ENCODE measurements around the gene ZNF420.
"Not testable (repeated sequence)": the region's sequence is repeated elsewhere in the genome, so short reads cannot be mapped to it uniquely, and the experiment has no call there.

The ZNF420 gene

DNA sequence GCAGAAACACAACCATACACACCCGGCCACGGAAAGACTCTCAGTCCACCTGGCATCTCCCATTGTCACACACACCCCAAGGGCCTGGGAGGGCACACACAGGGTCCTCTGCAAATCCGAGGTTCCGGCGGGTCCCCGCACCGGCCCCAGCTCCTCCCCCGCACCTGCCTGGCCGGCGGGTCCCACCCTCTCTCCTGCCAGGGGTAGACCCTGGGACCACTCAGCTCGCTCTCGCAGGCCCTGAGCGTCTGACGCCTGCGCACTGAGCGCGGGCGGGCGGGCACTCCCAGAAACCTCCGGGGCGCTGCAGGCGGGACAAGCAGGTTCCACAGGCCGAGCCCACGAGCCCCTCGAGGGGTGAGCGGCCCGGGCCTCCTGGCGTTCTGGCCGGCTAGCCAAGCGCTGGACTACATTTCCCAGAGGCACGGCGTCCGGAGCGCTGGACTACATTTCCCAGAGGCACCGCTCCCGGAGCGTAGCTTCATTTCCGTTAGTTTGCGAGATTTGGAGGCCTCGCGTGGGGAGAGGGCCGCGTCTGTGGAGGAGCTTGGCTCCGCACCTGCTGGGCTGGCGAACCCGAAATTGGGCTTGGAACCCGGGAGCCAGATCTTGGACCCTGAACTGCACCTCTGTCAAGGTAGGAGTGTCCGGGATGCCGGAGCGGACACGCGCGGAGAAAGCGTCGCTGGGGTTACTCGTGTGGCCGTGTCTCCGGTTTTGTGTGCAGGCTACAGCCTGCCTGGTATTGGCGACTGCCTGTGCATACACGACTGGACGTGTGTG, at the start of gene ZNF420:
Gene ZNF420 (plus strand): TSS at position 500 of the 783 bp plus-strand sequence. CDS start 10,686 bp downstream, outside the sequence.
- DNase-seq (ENCODE audit: low read depth, low spot score) = peak; percentile 75

DNA sequence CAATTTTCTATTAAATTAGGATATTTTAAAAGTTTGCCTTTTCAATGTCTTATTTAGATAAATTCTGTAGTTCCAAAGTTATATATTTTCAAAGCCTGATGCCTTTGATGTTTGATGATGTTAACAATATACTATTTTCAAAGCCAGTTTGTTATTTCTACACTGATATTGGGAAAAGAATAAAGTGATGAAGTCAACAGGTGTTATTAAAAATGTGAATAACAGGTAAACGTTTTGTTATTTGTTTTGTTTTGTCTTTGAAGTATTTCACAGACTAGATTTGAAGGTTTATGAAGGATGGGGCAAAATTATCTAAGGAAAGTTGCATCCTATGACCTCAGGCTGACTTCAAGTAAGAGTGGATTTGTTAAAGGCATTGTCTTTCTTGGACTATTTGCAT, 33.1 kb upstream of the ZNF420 start:
- DNase-seq (ENCODE audit: low read depth, low spot score) = no peak

DNA sequence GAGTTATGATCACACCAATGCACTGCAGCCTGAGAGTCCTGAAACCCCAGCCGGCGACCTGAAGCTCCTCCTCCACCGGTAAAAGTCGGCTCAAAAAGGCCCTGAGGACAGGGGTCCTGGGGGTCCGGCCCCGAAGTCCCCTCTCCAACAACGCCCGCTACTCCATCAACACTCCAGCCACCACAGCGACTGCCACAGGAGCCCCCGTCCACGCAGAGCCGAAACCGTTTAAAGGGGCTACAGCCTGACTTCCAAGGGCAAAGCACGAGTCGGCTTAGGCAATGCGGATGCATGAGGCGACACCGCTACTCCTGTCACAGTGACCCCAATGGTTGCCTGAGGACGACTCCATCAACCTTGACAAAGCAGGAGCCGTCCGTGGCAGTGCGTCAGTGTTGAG, 22.9 kb upstream of the ZNF420 start:
- no peak for DNase-seq (ENCODE audit: low read depth, low spot score)

DNA sequence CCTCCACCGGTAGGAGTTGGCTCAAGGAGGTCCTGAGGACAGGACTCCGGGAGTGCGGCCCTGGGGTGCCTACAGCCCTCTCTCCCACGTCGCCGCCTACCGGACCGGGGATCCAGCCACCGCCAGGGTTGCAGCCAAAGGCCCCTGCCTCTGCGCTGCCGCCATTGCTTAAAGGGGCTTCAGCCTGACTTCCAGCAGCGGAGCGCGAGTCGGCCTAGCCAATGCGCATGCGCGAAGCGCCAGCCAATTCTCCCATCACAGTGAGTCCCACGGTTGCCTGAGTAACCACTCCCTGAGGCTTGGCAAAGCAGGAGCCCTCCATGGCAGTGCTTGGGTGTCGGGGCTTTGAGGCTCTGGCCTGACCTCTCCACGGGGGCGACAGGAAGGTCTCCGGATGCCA, 21.5 kb upstream of the ZNF420 start:
- no peak for DNase-seq (ENCODE audit: low read depth, low spot score)

DNA sequence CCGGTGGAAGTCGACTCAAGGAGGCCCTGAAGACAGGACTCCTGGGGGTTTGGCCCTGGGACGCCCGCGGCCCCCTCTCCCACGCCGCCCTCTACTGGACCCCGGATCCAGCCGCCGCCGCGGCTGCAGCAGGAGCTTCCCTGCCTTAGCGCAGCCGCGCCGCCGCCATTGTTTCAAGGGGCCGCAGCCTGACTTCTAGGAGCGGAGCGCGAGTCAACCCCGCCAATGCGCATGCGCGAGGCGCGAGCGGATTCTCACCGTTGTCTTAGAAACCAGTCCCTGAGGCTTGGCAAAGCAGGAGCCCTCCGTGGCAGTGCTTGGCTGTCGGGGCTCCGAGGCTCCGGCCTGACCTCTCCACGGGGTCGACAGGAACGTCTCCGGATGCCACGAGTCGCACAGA, 19.1 kb upstream of the ZNF420 start:
- no peak for DNase-seq (ENCODE audit: low read depth, low spot score)

DNA sequence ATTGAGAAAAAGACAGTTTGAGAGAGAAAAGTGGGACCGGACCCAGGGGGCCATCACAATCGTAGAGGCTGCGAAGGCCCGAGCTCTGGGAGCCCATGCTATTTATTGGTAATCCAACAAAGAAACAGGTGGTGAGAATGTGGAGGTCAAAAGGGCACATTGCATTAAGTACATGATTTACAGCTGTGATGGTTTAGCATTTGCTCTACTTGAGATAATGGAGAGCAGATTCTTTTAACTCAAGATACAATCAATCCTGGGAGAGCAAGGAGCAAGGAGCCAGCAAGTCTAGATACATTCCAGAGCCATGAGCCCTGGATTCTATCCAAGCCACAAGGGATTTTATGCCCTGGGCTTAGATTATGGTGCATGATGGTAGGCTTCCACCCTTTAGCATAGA, 13.3 kb upstream of the ZNF420 start:
- DNase-seq (ENCODE audit: low read depth, low spot score) = not testable (repeated sequence)

DNA sequence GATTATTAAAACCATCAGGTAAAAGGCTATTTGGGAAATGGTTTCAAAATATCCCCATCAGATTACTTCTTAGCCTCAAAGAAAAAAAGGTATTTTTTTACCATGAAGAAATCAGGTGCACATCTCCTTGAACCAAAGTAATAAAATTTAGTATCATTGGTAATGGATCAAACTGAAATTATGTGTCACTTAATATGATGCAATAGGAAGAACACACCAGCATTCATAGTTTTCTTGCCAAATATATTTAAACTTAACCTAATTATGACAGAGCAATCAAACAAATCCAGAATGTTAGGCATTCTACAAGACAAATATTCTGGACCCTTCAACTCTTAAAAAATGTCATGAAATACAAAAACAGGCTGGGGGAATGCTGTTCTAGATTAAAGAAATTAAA, 4.1 kb upstream of the ZNF420 start:
- DNase-seq (ENCODE audit: low read depth, low spot score) = no peak

DNA sequence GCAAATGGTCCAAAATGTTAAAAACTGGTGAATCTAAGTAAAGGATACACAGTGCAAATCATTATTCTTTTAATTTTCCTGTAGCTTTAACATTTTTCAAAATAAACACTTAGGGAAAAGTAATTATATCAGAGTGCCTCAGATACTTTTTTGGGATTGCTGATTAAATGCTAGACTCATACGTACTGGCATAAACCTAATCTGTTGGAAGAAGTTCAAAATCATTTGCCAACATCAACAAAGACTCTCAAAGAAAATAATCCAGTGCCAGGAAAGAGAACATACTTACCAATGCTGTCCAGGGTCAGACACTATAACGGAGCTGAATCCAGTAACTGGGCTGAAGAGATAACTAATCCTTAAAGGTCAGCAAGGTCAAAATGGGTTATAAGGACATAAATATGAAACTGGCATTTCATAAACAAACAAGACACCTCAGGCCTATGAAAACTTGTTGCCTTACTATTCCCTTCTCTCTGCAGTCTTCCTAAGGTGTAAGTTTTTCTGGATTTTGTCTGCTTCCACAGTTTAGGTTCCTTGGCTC, 3.3 kb upstream of the ZNF420 start:
- no peak for DNase-seq (ENCODE audit: low read depth, low spot score)

DNA sequence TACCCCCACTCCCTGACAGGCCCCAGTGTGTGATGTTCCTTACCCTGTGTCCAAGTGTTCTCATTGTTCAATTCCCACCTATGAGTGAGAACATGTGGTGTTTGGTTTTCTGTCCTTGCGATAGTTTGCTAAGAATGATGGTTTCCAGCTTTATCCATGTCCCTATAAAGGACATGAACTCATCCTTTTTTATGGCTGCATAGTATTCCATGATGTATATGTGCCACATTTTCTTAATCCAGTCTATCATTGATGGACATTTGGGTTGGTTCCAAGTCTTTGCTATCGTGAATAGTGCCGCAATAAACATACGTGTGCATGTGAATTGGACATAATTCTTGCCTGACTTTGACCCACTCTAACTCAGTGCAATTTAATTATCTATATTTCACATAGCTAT, 1.7 kb upstream of the ZNF420 start:
- DNase-seq (ENCODE audit: low read depth, low spot score) = not testable (repeated sequence)

DNA sequence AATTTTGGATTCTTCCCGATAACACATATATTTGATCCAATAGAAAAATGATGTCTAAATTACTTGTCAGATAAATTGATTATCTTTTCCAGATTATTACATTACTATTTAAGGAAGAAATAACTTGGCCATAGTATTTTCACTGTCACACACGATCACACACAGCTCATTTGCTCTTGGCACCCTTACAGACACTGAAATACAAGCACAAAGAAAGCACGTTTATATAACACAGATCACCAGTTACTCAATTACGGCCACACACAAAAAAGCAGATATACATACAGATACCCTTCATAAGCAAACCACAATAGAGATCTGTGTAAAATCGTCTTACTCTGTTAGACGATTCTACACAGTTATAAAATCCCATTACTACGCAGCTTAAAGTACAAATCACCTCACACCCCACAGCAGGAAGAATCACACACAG, 716 bp upstream of the ZNF420 start:
- DNase-seq (ENCODE audit: low read depth, low spot score) = peak; percentile 0

DNA sequence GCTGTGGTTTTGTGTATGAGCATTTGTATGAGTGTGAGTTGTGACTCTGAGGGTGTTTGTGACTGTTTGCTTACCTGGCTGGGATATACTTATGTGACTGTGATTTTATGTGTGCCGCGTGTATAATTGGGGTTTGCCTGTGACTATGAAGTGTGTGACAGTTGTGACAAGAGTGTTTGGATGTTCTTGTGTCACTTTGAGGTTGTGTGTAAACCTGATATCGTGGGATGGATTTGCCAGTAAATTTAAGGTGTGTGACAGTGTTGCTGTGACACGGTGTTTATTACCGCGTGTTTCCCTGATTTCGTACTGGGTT, 442 bp downstream of the ZNF420 start:
- DNase-seq (ENCODE audit: low read depth, low spot score) = no peak

DNA sequence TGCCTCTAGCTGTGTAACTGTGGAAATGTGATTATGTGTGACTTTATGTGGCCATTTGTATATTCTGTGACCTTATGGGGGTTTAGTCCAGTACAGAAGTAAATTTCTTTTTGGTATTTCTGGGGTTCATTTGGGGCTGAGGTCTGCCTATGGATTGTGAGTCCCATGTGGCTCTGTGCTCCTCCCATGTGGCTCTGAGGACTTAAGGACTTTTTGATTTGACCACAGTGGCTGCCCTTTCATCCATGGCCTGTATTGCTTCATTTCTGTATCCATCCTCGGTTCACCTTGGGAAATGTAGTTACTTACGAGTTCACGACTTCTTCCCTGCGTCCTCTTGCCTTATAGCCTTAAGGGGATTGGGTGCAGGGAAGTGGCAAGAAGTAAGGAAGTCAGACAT, 1.0 kb downstream of the ZNF420 start:
- no peak for DNase-seq (ENCODE audit: low read depth, low spot score)

DNA sequence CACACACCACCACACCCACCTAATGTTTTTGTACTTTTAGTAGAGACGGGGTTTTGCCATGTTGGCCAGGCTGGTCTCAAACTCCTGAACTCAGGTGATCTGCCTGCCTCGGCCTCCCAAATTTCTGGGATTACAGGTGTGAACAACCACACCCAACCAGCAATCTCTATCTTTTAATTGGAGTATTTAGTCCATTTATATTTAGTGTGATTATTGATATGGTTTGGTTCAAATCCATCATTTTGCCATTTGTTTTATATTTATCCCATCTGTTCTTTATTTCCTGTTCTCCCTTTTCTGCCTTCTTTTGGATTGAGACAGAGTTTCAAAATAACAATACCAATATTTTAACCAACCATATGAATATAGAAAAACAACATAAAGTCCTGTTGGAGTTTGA, 4.1 kb downstream of the ZNF420 start:
- no peak for DNase-seq (ENCODE audit: low read depth, low spot score)

DNA sequence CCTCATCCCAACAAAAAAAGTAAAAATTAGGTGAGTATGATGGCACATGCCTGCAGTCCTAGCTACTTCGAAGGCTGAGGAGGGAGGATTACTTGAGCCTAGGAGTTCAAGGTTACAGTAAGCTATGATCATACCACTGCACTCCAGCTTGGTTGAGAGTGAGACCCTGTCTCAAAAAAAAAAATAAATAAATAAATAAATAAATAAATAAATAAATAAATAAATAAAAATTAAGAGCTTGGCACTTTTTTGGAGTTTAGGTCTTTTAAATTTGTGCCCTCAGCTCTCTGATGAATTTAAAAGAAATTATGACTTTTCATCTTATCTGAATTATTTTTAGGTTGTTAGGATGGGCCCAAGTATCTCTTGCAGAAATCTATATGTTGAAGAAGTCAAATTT, 8.9 kb downstream of the ZNF420 start:
- no peak for DNase-seq (ENCODE audit: low read depth, low spot score)

DNA sequence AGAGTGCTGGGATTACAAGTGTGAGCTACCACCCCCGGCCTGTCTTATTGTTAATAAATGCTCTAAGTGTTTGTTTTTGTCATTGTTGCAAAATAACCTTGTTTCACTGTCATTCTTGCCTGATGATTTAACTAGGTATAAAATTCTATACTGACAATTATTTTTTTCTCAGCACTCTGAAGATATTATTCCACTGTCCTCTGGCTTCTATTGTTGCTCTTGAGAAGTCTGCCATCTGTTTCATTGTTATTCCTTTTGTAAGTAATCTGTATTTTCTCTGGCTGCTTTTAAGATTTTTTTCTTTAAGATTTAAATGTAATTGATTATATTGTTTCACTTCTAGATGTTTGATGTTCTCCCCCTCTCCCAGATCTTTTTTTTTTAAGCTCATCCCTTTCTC, 17.6 kb downstream of the ZNF420 start:
- DNase-seq (ENCODE audit: low read depth, low spot score) = no peak

DNA sequence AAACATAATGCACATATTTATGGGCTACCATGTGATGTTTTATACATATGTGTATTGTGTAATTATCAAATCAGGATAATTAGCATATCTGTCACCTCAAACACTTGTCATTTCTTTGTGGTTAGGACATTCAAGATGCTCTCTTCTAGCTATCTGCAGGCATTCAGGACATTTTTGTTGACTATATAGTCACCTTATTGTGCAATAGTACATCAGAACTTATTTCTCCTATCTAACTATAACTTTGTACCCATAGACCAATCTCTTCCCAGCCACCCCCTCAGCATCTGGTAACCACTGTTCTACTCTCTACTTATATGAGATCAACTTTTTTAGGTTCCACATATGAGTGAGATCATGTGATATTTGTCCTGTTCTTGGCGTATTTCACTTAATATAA, 20.3 kb downstream of the ZNF420 start:
- no peak for DNase-seq (ENCODE audit: low read depth, low spot score)

DNA sequence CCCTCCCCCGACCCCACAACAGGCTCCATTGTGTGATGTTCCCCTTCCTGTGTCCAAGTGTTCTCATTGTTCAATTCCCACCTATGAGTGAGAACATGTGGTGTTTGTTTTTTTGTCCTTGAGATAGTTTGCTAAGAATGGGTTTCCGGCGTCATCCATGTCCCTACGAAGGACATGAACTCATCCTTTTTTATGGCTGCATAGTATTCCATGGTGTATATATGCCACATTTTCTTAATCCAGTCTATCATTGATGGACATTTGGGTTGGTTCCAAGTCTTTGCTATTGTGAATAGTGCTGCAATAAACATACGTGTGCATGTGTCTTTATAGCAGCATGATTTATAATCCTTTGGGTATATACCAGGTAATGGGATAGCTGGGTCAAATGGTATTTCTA, 25.9 kb downstream of the ZNF420 start:
- not testable (repeated sequence) for DNase-seq (ENCODE audit: low read depth, low spot score)

DNA sequence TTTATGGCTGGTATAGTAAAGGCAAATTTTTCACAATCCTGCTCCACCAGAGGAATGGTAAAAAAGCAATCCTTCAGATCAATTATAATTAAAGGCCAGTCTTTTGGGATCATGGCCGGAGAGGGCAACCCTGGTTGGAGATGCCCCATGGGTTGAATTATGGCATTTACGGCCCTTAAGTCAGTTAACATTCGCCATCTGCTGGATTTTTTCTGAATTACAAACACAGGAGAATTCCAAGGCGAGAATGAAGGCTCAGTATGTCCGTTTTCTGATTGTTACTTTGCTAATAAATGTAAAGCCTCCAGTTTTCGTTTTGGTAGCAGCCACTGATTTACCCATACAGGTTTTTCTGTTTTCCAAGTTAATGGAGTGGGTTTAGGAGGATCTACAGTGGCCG, 33.5 kb downstream of the ZNF420 start:
- DNase-seq (ENCODE audit: low read depth, low spot score) = not testable (repeated sequence)

DNA sequence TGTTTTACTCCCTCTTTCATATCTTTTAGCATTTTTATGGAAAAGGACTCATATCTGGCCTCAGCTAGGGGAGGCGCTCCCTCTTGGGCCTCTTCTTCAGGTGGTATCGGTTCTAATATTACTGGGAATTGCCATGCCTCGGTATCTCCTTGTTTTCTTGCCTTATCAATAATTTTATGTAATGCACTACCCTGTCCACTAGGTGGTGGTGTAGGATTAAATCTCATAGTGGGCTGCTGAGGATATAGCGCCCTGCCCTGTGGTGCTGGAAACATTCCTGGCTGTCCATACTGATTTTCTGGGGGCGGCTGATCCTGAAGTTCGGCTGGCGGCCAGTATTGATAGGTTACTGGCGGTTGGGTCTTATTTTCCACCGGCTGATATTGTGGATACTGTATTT, 35.8 kb downstream of the ZNF420 start:
- DNase-seq (ENCODE audit: low read depth, low spot score) = no peak

DNA sequence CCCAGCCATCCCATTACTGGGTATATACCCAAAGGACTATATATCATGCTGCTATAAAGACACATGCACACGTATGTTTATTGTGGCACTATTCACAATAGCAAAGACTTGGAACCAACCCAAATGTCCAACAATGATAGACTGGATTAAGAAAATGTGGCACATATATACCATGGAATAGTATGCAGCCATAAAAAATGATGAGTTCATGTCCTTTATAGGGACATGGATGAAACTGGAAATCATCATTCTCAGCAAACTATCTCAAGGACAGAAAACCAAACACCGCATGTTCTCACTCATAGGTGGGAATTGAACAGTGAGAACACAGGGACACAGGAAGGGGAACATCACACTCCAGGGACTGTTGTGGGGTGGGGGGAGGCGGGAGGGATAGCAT, 43.9 kb downstream of the ZNF420 start:
- DNase-seq (ENCODE audit: low read depth, low spot score) = not testable (repeated sequence)

DNA sequence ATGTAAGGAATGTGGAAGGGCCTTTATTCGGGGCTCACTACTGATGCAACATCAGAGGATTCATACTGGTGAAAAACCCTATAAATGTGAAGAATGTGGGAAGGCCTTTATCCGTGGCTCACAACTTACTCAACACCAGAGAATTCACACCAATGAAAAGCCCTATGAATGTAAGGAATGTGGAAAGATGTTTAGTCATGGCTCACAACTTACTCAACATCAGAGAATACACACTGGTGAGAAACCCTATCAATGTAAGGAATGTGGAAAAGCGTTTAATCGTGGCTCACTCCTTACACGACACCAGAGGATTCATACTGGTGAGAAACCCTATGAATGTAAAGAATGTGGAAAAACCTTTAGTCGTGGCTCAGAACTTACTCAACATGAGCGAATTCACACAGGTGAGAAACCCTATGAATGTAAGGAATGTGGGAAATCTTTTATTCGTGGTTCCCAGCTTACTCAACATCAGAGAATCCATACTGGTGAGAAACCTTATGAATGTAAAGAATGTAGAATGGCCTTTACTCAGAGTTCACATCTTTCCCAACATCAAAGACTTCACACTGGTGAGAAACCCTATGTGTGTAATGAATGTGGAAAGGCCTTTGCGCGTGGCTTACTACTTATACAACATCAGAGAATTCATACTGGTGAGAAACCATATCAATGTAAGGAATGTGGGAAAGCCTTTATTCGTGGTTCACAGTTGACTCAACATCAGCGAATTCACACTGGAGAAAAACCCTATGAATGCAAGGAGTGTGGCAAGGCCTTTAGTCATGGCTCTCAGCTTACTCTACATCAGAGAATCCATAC, 50.0 kb downstream of the ZNF420 start:
- no peak for DNase-seq (ENCODE audit: low read depth, low spot score)

DNA sequence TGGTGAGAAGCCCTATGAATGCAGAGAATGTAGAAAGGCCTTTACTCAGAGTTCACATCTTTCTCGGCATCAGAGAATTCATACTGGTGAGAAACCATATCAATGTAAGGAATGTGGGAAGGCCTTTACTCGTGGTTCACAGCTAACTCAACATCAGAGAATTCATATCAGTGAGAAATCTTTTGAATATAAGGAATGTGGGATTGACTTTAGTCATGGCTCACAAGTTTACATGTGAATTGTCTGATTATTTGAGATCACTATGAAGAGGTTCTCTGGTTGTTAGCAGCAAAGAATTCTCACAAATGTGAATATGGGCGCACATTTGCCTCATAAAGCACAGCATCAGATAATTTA, 50.6 kb downstream of the ZNF420 start:
- DNase-seq (ENCODE audit: low read depth, low spot score) = no peak

DNA sequence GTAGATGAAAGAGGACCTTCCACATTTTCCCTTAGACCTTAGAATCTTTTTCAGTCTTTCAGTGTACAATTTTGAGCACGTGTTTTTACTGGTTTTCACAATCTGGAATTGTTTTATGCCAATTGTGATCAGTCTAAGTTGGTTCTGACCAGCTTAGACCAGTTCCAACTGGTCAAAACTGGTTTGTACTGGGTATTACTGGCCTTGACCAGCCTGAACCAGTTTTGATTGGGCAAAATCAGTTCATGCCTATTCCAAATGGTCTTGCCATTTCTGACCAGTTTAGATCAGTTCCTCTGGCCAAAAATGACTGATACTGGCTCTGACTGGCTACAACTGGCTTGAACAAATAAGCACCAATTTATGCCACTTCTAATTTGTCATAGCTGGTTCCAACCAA, 57.9 kb downstream of the ZNF420 start:
- no peak for DNase-seq (ENCODE audit: low read depth, low spot score)
